GM21423 (cell line): ENCODE measurements around the gene CHST9.

ENCODE experiments used
- ATAC-seq: cut with Tn5 transposase; IDR thresholded peaks from one replicate; pipeline ENCODE4 v1.9.1; 2021; ENCODE audit warnings: mild to moderate bottlenecking, moderate library complexity; ENCODE audit not compliant: unreplicated experiment

The CHST9 gene

DNA sequence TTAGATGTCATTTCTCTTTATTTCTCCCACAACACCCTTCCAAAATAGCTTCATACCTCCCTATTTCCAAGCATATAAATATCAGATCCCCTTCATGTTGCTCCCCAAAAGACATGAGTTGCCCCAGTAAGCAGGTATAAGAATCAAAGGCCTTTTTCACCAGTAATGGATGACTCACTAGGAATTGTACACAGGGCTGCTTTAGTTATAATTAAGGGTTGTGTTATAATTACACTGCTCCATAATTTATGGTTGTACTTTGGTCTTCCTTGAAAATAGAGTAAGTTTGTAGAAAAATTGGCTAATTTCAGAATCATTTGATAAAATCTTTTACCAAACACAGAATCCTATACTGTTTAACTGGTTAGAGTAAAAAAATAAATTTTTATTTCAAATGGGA, 310.8 kb downstream of the CHST9 start:
- no peak for ATAC-seq

GRCh38 chr18:26869640-26870039, 315.5 kb downstream of the CHST9 start:
- ATAC-seq = no peak

GRCh38 chr18:26868968-26869586, 316.0 kb downstream of the CHST9 start:
- no peak for ATAC-seq

DNA sequence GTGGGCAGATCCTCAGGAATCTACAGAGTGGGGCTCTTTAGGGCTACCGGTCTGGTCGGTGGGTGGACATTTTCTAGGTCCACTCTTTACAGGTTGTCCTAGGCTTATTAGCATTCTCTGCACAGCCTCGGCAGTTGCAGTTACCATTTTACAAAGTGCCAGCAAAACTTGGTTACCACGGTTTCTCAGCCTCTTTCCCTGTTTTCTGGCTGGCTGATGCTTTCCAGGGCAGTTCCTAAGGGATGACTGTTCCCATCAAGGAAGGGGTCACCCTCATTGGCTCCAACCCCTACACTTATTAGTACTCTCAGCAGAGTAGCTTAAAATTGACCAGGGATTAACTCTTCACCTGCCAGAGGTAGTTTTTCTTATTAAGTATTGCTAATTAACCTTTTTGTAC, 317.6 kb downstream of the CHST9 start:
- ATAC-seq = no peak

DNA sequence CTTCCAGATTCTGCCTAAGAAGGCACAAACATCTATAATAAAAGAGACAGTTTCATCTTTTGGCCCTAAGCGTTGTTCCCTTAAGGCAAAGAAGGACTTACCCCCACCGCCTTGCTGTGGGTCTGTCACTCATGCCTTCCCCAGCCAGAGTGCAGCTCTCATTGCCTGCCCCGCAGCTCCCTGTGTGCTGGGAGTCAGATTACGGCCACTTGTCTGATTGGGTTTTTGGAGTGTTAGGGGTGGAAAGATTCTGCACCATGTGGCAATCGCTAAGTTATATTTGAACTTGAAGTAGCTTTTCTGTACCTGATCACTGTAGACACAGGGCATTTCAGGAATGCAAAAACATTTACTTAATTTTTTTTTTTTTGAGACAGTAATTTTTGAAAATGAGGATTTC, 319.6 kb downstream of the CHST9 start, which contains the start of gene AQP4:
TSS of gene AQP4 (minus strand) at position 151 of the 400 bp plus-strand sequence. CDS start at position 133, 18 bp downstream.
- no peak for ATAC-seq

- ATAC-seq = no peak
Measured at GRCh38 chr18:26864658-26865057, 320.4 kb downstream of the CHST9 start.

DNA sequence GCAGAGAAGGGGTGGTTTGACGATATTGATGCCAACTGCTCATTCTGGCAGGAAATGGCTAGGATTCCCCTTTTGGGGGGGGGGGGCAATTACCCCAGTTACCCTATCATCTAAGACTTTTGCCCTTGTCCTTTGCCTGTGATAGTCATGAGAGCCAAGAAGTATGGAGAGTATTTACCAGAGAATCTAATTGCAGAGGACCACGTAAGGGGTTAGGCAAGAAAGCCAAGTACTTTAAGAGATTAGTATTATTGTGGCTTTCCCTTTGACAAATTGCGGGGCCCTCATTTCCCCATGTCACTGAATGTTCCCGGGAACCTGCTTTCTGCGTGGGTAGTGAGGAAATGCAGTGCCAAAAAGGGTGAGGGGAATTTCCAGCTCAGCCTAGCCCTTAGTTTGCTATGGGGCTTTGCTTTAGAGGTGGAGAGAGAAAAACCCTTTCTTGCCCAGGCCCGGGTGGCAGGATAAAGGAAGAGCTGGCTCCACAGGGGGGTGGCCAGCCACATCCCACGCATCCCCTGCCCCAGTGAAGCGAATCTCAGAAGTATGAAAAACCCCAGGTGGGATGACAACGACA, 321.1 kb downstream of the CHST9 start:
- no peak for ATAC-seq

- no peak for ATAC-seq
Measured at GRCh38 chr18:26863122-26863879, 321.8 kb downstream of the CHST9 start.

DNA sequence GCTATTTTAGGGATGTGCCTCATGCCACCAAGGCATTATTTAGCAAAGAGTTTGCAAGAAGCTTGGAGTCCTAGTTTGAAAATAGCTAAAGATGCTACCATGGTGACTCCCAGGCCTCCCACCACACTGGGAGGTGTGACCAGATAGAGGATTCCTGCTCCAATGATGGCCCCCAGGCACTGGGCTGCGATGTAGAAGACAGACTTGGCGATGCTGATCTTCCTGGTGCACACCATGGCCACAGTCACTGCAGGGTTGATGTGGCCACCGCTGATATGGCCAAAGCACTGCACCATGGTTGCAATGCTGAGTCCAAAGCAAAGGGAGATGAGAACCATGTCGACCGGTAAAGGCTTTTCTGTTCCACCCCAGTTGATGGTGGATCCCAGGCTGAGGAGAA, 323.0 kb downstream of the CHST9 start:
- ATAC-seq = no peak
